Mucosa of rectum (tissue), 2 donors: ENCODE results near the gene ASCC3.
"Not testable (repeated sequence)": the region's sequence is repeated elsewhere in the genome, so short reads cannot be mapped to it uniquely, and the experiment has no call there.

Source experiments
- H3K27ac ChIP-seq, 2 donors: one replicate each; pipeline ENCODE4 v1.7.0; 2013; ENCODE audit warnings: inconsistent platforms in 2 of 2, low read depth in 2 of 2, low read length in 2 of 2
- H3K27me3 ChIP-seq, 2 donors: one replicate each; pipeline ENCODE4 v1.7.0; 2013; ENCODE audit warnings: low read length in 2 of 2; ENCODE audit not compliant: control insufficient read depth in 2 of 2, insufficient read depth in 2 of 2
- H3K36me3 ChIP-seq, 2 donors: one replicate each; pipeline ENCODE4 v1.7.0; 2013; ENCODE audit warnings: low read length in 2 of 2; ENCODE audit not compliant: control insufficient read depth in 2 of 2, insufficient read depth in 2 of 2
- H3K4me1 ChIP-seq, 2 donors: one replicate each; pipeline ENCODE4 v1.7.0; 2013; ENCODE audit warnings: low read length in 2 of 2, mild to moderate bottlenecking in 1 of 2; ENCODE audit not compliant: control insufficient read depth in 2 of 2, insufficient read depth in 2 of 2
- H3K4me3 ChIP-seq, 2 donors: one replicate each; pipeline ENCODE4 v1.7.0; 2013; ENCODE audit warnings: low read length in 2 of 2
- H3K9ac ChIP-seq, 2 donors: one replicate each; pipeline ENCODE4 v1.7.0; 2013; ENCODE audit warnings: low read length in 2 of 2, low read depth in 1 of 2, mild to moderate bottlenecking in 1 of 2
- H3K9me3 ChIP-seq, 2 donors: one replicate each; pipeline ENCODE4 v1.7.0; 2013; ENCODE audit warnings: low read length in 2 of 2; ENCODE audit not compliant: control insufficient read depth in 2 of 2
- donor health status: healthy.
- donor health status: Normal muscosa, but diverticular disease.

Gene ASCC3

DNA sequence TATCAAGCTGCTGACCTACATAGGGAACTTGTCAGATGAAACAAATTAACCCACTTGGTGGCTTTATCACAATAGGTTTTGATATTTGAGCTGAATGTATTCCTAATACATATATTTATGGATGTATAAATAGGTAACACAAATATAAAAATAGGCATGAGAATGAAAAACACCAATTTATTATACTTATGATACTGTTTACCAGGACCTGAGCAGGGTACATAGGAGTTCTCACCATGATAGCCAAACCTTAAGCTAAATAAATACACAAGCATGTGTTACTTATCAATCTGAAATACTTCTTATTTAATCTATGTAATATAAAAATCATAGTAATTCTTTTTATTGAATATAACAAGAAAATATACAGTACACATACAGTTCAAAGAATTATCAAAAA lies 25.0 kb downstream of the ASCC3 start:
- Histone ChIP-seq H3K27ac (no peak overlapping the region), H3K9me3 (no peaks in the 10 kb centered on the region), H3K4me3 (no peak overlapping the region), H3K4me1 (no peaks in the 10 kb centered on the region), H3K9ac (no peak overlapping the region), H3K36me3 (peaks cover 0 to 3% of the 10 kb centered on the region in 2 donors), H3K27me3 (no peaks in the 10 kb centered on the region)

DNA sequence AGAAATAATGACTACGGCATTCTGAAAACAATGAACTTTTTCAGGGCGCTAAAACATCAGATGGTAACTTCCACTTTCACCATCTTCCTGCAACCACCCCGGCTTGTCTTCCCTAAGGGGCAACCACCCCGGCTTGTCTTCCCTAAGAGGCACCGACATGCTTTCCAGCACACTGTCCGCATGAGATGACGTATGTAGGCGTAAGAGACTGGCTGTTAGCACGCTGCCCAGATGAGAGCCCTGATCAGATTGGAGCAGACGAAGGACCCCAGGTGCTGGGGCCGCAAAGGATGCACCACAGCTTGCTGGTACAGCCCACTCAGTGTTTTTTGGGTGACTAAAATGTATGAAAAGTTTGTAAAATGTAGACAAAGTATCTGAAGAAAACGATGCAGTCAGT lies 29.3 kb downstream of the ASCC3 start:
- Histone ChIP-seq H3K36me3 (peaks cover 0 to 7% of the 10 kb centered on the region in 2 donors), H3K9ac (no peak overlapping the region), H3K4me3 (no peak overlapping the region), H3K27ac (no peak overlapping the region), H3K4me1 (no peaks in the 10 kb centered on the region), H3K9me3 (no peaks in the 10 kb centered on the region), H3K27me3 (no peaks in the 10 kb centered on the region)

DNA sequence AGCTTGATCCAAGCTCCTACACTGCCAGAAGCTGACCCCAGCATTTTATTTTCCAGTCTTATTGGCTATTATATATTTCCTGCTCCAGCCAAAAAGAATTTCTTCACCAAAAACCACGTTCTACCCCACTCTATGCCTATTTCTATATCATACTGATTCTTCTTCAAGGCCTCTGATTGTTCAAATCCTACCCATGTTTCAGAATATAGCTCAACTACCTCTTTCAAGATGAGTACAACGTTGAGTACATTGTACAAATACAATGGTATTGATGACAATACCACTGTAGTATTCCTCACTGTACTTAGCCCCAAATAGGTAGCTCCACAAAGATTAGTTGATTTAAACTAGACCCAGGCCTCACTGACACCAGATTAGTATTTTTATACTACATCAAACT lies 31.0 kb downstream of the ASCC3 start:
- no peak overlapping the region for H3K9ac ChIP-seq
- H3K4me1 ChIP-seq = no peaks in the 10 kb centered on the region
- no peak overlapping the region for H3K4me3 ChIP-seq
- no peaks in the 10 kb centered on the region for H3K9me3 ChIP-seq
- no peaks in the 10 kb centered on the region for H3K27me3 ChIP-seq
- H3K36me3 ChIP-seq = peaks cover 0 to 7% of the 10 kb centered on the region in 2 donors
- no peak overlapping the region for H3K27ac ChIP-seq

DNA sequence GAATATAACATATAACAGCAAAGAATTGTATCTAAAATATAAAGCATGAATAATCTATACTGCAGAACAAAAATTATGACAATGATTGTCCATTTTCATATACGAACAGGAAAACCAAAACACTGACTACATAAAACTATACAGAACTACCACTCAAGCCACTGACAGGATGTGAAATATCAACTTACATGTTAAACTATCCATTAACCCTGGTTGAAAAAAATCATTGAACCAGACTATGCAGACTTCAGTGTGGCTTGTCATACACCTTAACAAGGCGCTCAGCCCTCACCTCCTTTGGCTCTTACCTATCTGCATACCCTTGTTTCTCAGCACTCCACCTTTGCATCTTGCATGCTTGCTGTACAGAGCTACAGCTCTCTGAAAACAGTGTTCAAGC lies 34.9 kb downstream of the ASCC3 start:
- no peak overlapping the region for H3K9ac ChIP-seq
- H3K36me3 ChIP-seq = peaks cover 0 to 7% of the 10 kb centered on the region in 2 donors
- no peak overlapping the region for H3K27ac ChIP-seq
- no peaks in the 10 kb centered on the region for H3K27me3 ChIP-seq
- H3K4me1 ChIP-seq = no peaks in the 10 kb centered on the region
- H3K9me3 ChIP-seq = no peaks in the 10 kb centered on the region
- H3K4me3 ChIP-seq = no peak overlapping the region

GRCh38 chr6:100845676-100846075 lies 35.5 kb downstream of the ASCC3 start:
- H3K27ac ChIP-seq = no peak overlapping the region
- no peaks in the 10 kb centered on the region for H3K4me1 ChIP-seq
- H3K36me3 ChIP-seq = peaks cover 0 to 7% of the 10 kb centered on the region in 2 donors
- H3K9me3 ChIP-seq = no peaks in the 10 kb centered on the region
- no peaks in the 10 kb centered on the region for H3K27me3 ChIP-seq
- no peak overlapping the region for H3K4me3 ChIP-seq
- H3K9ac ChIP-seq = no peak overlapping the region

DNA sequence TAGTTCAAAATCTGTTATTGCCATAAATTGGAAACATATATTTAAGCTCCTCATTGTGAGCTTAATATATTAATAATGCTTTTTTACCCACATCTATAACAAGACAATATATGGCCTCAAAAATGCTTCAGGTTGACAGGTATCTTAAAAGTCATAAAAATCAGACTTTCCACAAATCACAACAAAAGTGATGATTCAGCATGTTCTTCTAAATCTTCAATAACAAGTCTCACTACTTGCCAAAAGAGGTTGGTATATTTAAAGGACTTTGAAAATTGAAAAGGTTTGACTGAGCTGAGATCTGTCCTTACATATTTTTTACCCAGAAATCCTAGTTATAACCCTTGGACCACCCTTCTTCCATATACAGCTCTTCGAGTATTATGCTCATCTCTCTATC lies 41.7 kb downstream of the ASCC3 start:
- no peak overlapping the region for H3K9ac ChIP-seq
- H3K27me3 ChIP-seq = no peaks in the 10 kb centered on the region
- H3K27ac ChIP-seq = no peak overlapping the region
- no peaks in the 10 kb centered on the region for H3K36me3 ChIP-seq
- H3K4me1 ChIP-seq = no peaks in the 10 kb centered on the region
- no peak overlapping the region for H3K4me3 ChIP-seq
- no peaks in the 10 kb centered on the region for H3K9me3 ChIP-seq

- no peaks in the 10 kb centered on the region for H3K9me3 ChIP-seq
- H3K36me3 ChIP-seq = no peaks in the 10 kb centered on the region
- H3K9ac ChIP-seq = no peak overlapping the region
- no peaks in the 10 kb centered on the region for H3K4me1 ChIP-seq
- H3K27ac ChIP-seq = no peak overlapping the region
- H3K27me3 ChIP-seq = no peaks in the 10 kb centered on the region
- no peak overlapping the region for H3K4me3 ChIP-seq
These were observed 43.1 kb downstream of the ASCC3 start for GRCh38 chr6:100838011-100838410.

GRCh38 chr6:100833972-100834574 lies 47.1 kb downstream of the ASCC3 start:
- Histone ChIP-seq H3K9me3 (no peaks in the 10 kb centered on the region), H3K27me3 (no peaks in the 10 kb centered on the region), H3K27ac (no peak overlapping the region), H3K4me1 (no peaks in the 10 kb centered on the region), H3K36me3 (no peaks in the 10 kb centered on the region), H3K4me3 (no peak overlapping the region), H3K9ac (no peak overlapping the region)

- H3K36me3 ChIP-seq, H3K27ac ChIP-seq, H3K9me3 ChIP-seq, H3K9ac ChIP-seq, H3K4me3 ChIP-seq, H3K27me3 ChIP-seq, H3K4me1 ChIP-seq: not testable (repeated sequence)
These were observed 52.0 kb downstream of the ASCC3 start for GRCh38 chr6:100829077-100829595.

- H3K27me3 ChIP-seq = no peaks in the 10 kb centered on the region
- H3K9ac ChIP-seq = no peak overlapping the region
- no peaks in the 10 kb centered on the region for H3K4me1 ChIP-seq
- no peak overlapping the region for H3K4me3 ChIP-seq
- H3K9me3 ChIP-seq = no peaks in the 10 kb centered on the region
- no peaks in the 10 kb centered on the region for H3K36me3 ChIP-seq
- H3K27ac ChIP-seq = no peak overlapping the region
These were observed 58.1 kb downstream of the ASCC3 start for GRCh38 chr6:100823041-100823440.

- no peaks in the 10 kb centered on the region for H3K36me3 ChIP-seq
- H3K9ac ChIP-seq = no peak overlapping the region
- no peaks in the 10 kb centered on the region for H3K9me3 ChIP-seq
- H3K27ac ChIP-seq = no peak overlapping the region
- no peaks in the 10 kb centered on the region for H3K27me3 ChIP-seq
- no peak overlapping the region for H3K4me3 ChIP-seq
- no peaks in the 10 kb centered on the region for H3K4me1 ChIP-seq
These were observed 63.1 kb downstream of the ASCC3 start for GRCh38 chr6:100818066-100818465.
